GM13976 (cell line): ENCODE measurements around the gene LCLAT1.
"Not testable (repeated sequence)": the region's sequence is repeated elsewhere in the genome, so short reads cannot be mapped to it uniquely, and the experiment has no call there.

Experiments used
- DNase-seq: peaks from one replicate; pipeline ENCODE4 v3.0.0; 2012; ENCODE audit warnings: low spot score
- in situ Hi-C: fragments of 300-500 bp; cut with MboI; formaldehyde crosslinking; loops from one replicate; pipeline ENCODE4 v1.12.0; 2022; ENCODE audit warnings: low sequenced_read_pairs, mixed read lengths, inconsistent platforms; ENCODE audit not compliant: unreplicated experiment
- TF ChIP-seq, protein P1 (sequence below): IDR thresholded peaks from 2 replicates; pipeline ENCODE4 v1.5.1; 2012; ENCODE audit warnings: borderline replicate concordance, mild to moderate bottlenecking; ENCODE audit not compliant: insufficient read depth; ENCODE audit errors: extremely low read depth, missing control alignments, control extremely low read depth

Gene LCLAT1

DNA sequence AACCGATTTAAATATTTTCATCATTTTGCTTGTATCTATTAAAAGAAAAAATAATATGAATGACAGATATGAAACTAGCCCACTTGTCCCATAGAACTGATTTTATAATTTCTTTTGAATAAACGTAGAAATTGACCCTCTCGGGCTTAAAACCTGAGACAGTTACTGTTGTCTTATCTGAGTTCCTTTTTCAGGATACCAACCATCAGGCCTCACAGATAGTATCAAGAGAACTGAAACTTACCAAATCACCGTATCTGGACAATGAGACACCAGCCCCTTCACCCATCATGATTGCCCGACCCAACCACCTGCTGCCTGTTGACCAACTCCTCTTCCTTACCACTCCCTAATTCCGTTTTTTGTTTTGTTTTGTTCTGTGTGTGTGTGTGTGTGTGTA lies 53.7 kb downstream of the LCLAT1 start:
- in situ Hi-C loops: no loop called here
- TF ChIP-seq, protein P1, sequence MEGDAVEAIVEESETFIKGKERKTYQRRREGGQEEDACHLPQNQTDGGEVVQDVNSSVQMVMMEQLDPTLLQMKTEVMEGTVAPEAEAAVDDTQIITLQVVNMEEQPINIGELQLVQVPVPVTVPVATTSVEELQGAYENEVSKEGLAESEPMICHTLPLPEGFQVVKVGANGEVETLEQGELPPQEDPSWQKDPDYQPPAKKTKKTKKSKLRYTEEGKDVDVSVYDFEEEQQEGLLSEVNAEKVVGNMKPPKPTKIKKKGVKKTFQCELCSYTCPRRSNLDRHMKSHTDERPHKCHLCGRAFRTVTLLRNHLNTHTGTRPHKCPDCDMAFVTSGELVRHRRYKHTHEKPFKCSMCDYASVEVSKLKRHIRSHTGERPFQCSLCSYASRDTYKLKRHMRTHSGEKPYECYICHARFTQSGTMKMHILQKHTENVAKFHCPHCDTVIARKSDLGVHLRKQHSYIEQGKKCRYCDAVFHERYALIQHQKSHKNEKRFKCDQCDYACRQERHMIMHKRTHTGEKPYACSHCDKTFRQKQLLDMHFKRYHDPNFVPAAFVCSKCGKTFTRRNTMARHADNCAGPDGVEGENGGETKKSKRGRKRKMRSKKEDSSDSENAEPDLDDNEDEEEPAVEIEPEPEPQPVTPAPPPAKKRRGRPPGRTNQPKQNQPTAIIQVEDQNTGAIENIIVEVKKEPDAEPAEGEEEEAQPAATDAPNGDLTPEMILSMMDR: no peak
- no peak for DNase-seq

DNA sequence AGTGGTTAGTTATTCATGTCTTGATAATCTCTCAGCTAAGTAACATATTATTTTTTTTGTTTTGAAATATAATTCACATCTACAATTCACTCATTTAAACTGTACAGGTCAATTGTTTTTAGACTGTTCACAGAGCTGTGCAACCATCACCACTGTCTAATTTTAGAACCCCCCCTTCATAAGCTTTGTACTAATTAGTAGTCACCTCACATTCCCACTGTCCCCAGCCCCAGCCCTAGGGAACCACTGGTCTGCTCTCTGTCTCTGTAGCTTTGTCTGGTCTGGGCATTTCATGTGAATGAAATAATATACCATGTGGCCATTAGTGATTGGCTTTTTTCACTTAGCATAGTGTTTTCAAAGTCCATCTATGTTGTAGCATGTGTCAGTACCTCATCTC lies 55.3 kb downstream of the LCLAT1 start:
- DNase-seq: no peak
- TF ChIP-seq, protein P1: no peak
- in situ Hi-C loops: no loop called here

DNA sequence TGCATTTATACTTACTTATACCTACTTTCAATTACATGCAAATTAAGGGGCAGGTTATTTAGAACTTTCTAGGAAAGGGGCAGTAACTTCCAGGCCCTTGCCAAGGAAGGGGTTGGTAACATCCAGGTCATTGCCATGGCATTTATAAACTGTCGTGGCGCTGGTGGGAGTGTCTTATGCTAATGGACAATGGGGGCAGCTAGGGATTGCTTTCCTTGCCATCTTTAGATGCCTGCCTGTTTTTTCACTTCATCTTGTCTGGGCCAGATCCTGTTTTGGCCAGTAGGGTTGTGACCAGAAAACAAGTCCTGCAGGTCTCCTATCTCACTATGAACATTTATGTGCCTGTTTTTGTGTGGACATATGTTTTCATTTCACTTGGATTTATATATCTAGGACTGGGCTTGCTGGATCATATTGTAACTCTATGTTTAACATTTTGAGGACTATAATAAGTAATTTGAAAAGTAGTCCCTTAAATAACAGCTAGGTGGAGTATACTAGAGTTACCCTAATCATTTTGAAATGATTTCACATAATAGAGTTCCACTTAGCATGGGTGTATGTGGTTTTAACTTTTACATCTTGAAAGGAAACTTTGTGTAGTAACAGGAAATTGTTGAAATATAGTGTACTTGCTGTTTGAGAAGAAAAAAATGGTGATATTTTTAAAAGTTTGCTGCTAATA lies 56.1 kb downstream of the LCLAT1 start:
- in situ Hi-C loops: no loop called here
- TF ChIP-seq, protein P1: peak; percentile 7
- peak; percentile 17 for DNase-seq

DNA sequence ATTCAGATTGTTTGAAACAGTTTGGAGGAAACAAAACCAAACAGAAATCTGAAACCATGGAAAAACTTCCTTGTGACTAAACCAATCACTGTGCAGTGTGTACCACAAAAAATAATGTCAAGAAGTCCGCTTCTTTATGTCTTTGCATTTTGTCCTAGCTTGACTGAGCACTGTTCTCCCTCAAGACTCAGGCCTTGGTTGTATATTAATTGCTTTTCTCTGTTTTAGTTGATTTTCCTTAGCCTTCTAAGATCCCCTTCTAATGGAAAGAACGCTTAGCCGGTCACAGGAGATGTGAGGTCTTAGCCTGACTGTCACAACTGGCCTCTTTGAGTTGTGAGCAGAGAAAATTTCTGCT lies 56.6 kb downstream of the LCLAT1 start:
- TF ChIP-seq, protein P1: no peak
- no peak for DNase-seq
- in situ Hi-C loops: no loop called here

DNA sequence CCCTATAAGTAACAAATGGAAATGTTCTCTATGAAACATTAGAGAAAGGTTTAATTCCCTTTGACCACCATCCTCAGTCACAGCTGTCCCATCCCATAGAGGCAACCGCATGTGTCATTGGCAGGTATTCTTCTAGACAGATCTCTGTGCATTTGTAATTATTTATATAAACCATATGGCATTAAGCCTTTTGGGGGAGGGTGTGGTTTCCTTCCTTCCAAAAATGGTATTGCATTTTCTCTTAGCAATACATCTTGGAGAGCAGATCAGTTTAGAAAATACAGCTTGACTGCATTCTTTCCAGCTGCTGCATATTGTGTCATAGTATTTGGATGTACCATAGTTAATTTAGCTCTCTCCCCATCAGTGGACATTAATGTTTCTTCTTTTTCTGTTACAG lies 57.7 kb downstream of the LCLAT1 start:
- no peak for DNase-seq
- TF ChIP-seq, protein P1: no peak
- in situ Hi-C loops: no loop called here

DNA sequence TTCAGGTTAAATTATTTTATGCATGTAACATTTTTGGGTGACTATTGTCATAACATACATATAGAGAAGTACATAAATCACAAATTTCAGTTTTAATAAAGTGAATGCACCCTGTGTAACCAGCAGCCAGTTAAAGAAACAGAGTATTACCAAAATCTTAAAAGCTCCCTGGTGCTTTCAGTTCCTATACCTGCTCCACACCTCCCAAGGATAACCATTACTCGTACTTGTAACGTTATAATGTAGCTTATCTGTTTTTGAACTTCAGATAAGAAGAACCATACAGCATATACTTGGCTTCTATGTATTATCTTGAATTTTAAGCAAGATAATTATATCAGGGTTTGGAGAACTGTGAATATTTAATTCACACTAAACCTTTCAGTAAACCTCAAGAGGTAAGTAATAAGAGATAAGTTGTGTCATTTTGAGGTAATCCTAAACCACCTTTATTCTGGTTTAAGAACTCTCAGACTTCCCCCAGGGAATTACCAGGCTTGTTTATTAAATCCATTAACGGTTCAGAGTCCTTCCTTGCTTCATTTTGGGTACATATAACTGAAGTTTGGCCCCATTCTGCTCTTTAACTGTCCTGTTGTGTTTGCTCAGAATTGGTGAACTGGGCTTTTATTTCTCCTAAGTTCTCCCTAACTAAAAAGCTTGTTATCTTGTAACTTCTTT lies 58.6 kb downstream of the LCLAT1 start:
- in situ Hi-C loops: no loop called here
- TF ChIP-seq, protein P1: no peak
- no peak for DNase-seq

DNA sequence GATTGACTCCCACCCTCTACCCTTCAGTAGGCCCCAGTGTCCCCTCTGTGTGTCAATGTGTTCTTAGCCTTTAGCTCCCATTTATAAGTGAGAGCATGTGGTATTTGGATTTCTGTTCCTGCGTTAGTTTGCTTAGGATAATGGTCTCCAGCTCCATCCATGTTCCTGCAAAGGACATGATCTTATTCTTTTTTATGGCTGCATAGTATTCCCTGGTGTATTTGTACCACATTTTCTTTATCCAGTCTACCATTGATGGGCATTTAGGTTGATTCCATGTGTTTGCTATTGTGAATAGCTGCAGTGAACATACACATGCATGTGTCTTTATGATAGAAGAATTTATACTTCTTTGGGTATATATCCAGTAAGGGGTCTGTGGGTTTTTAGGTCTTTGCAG lies 60.4 kb downstream of the LCLAT1 start:
- in situ Hi-C loops, DNase-seq: not testable (repeated sequence)
